Posterior vena cava (tissue), 2 donors: ENCODE measurements around the gene NUP88. TPM values are rescaled to one million over a fixed set of nuclear protein-coding genes. Genes with fewer than 3 reads are reported as not detected.
A peak's percentile ranks its signal among the peaks of the same experiment; 100 is the strongest.

ENCODE experiments used
- DNase-seq: peaks from one replicate; pipeline ENCODE4 v3.0.0-alpha.2; 2020; ENCODE audit warnings: low spot score
- intact Hi-C, 2 donors: fragments of 100-400 bp; cut with DNase I; formaldehyde crosslinking; loops; one replicate each; pipeline versions ENCODE4 v1.14.1 to v1.14.2; 2022 to 2023
- total RNA-seq, 2 donors: library from RNA; stranded (reverse); fragmentation: NEBNext Ultra II Directional; extraction: Animal tissue kit (Norgen Biotek cat#: 25700); gene quantifications; one replicate each; pipeline ENCODE4 v1.2.1, GENCODE V29; 2021
- donor health status: DM: yes; HTN: yes; CAD: no.
- donor health status: DM: yes; HTN: yes; CAD: no.

NUP88 gene
- total RNA-seq, 2 donors from 2014 or later = 35.9 to 49.1 TPM

GRCh38 chr17:5424909-5425308, 5.4 kb upstream of the NUP88 start:
- intact Hi-C loops = loop anchor here in 1 of 2 donors (10.0 kb wide), 1 partner anchor 1470 kb away; no protein-coding TSS in a partner anchor
- DNase-seq = no peak

DNA sequence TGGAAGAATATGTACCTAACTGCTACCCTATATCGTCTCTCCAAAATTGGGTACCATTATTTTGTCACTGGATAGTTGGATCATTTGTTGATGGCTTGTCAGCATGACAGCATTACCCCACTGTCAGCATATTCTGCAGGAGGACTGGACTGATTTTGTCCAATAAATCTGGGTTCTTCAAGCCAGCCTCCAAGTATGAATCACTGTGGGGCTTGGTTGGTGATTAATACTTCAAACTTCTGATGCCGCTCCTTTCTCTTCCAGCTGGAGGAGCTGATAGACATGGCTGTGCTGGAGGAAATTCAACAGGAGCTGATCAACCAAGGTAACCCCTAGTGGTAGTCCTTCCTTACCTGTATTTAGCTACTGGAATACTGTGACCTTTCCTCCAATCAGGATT, 3.0 kb upstream of the NUP88 start:
- no peak for DNase-seq
- intact Hi-C loops = loop anchor here in 1 of 2 donors (10.0 kb wide), 1 partner anchor 1468 kb away; no protein-coding TSS in a partner anchor

- peak; percentile 95 for DNase-seq
- intact Hi-C loops = loop anchor here in 1 of 2 donors (10.0 kb wide), 1 partner anchor 1465 kb away; no protein-coding TSS in a partner anchor
Measured at GRCh38 chr17:5419959-5420653, 644 bp upstream of the NUP88 start, which contains the start of gene RPAIN. Gene RPAIN, plus strand, starts transcription at chr17:5420182. Its CDS starts 29 bp downstream, at chr17:5420211.

DNA sequence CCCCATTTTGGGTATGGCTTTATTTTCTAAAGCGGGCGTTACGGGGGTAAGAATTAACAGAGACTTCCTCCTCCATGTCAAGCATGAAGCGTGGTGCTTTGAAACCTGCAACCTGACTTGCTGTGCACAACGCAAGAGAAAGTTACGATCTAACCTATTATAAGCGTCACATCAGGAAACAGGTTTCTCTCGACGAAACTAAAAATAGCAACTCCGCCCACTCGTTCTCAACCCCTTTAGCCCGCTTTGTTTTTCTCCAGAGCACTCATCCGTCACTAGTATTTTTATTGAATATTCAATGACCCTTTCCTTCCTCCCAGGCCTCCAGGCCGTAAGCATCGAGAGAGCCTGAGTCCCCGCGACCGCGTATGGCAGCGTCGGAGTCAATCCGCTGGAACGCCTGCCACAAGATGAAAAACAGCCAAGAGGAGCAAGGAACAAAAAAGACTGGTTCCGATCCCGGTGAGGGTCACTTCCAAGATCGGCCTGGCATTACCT, 555 bp downstream of the NUP88 start:
- DNase-seq = no peak
- intact Hi-C loops = no loop called here

DNA sequence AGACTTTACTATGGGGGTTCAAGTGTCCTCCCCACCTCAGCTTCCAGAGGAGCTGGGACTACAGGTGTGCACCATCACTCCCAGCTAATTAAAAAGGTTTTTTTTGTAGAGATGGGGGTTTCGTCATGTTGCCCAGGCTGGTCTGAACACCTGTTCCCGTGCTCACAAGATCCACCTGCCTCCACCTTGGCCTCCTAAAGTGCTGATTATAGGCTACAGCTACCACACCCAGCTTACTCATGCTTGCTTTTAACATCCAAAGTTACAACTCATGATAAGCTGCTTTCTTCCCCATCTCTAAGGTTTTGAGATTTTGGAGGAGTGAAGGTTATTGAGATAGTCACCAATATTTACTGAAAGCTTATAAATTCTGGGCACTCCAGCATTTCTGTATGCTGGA, 2.6 kb downstream of the NUP88 start:
- intact Hi-C loops = no loop called here
- no peak for DNase-seq

DNA sequence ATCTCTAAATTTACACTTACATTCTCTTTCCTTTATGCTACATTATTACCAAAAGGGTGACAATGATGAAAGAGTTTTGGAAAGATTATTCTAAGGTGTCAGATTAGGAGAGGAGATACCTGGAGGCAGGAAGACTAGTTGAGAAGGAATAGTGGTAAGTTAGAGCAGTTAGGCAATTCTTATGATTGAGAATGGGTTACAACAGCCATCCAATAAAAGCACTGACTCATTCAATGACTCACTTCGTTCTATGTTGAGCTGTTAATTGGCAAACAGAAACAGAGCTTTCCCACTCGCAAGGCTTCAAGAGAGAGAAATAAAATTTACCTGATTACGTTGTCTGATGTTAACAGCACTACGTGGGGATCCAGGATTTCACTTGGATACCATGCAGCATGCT, 5.8 kb downstream of the NUP88 start:
- intact Hi-C loops = no loop called here
- DNase-seq = no peak

GRCh38 chr17:5410594-5411272, 8.7 kb downstream of the NUP88 start:
- no peak for DNase-seq
- intact Hi-C loops = no loop called here

DNA sequence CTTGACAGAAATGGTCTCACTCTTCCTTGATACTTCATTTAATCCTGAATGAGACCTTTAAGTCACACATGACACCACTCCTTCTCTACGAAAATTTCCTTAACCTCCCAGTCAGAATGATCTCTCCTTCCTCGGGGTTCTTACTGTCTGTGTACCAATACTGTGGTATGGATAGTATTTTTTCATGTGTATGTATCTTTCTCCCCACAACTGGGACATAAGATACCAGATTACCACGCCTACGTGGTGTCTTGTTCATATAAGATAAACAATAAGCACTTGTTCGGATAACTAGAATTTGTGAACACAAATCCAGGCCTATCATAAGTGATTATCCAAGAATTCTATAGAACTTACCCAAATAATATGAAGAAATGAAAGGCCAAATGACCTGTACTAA, 11.3 kb downstream of the NUP88 start:
- DNase-seq = no peak
- intact Hi-C loops = no loop called here

DNA sequence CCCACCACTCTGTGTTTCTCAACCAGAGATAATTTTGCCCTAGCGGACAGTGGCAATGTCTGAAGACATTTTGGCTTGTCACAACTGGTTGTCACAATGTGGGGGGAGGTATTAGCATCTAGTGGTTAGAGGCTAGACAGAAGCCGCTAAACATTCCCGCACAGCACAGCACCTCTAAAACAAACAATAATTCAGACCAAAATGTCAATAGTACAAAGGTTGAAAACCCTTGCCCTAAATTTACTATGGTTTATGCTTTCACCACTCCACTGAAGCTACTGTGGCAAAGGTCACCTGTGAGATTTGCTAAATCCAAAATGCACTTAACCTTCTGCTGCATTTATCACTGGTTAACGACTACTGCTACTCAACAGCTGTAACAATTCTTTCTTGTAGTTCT, 14.1 kb downstream of the NUP88 start:
- DNase-seq = no peak
- intact Hi-C loops = no loop called here

DNA sequence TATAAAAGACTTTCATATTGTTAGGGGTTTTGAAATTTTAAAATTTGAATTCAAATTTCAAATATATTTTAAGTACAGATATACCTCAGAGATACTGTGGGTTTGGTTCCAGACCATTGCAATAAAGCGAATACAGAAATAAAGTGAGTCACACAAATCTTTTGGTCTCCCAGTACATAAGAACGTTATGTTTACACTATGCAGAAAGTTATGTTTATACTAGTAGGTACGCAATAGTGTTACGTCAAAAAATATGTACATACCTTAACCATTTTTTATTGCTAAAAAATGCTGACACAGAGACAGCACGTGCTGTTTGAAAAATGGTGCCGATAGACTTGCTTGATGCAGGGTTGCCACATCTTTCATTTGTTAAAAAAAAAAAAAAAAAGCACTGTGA, 19.7 kb downstream of the NUP88 start:
- DNase-seq = no peak
- intact Hi-C loops = loop anchor here in 1 of 2 donors (2.0 kb wide), 1 partner anchor 45 kb away; no protein-coding TSS in a partner anchor

GRCh38 chr17:5396612-5397011, 22.9 kb downstream of the NUP88 start:
- intact Hi-C loops = no loop called here
- DNase-seq = no peak

DNA sequence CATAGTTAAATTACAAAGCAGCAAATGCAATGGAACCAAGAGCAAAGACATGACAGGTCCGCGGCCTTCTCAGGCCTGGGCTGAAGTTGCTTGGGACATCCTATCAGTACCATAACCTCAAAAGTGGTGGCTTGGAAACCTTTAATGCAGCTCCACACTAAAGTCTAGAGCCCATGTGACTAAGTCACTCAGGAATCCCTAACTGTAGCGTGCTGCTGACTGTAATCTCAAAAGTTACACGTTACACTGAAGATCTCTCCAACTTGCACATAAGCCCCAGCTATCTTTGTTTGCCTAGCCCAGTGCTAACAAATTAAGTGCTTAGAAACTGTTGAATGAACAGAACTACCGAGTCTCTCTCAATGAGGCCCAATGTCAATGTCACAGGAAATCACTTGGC, 27.8 kb downstream of the NUP88 start:
- DNase-seq = no peak
- intact Hi-C loops = no loop called here

- intact Hi-C loops = no loop called here
- no peak for DNase-seq
Measured at GRCh38 chr17:5381542-5381941, 37.9 kb downstream of the NUP88 start.

- intact Hi-C loops = no loop called here
- no peak for DNase-seq
Measured at GRCh38 chr17:5380491-5381135, 38.8 kb downstream of the NUP88 start.

- intact Hi-C loops = no loop called here
- no peak for DNase-seq
Measured at GRCh38 chr17:5379351-5380107, 39.9 kb downstream of the NUP88 start.

DNA sequence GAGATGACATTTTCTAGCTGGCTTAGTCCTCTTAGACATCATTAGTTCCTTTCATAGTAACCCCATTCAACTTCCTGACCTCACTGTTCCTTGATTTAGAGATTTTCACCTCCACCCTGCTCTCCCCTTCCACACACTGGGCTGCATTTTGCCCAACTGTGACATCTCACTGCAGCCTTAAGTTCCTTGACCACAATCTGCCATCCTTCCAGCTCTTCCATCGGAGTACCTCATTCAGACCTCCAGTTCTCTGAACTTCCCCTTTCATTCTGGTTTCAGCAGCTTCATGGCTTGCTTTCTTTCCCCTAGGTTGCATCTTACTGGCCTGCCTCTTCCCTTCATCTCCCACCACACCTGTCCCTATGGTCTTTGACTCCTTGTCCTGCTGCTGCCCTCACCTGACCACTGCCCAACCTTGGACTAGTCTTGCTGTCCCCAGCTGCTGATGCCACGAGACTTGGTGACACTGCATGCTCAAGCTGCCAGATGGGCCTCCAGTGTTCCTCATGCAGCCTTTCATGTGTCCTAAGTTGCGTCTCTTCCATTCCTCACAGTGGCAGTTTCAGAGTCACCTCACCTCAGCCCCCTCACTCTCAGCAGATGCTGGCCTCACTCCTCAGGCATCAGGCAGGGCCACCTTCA, 40.8 kb downstream of the NUP88 start:
- DNase-seq = no peak
- intact Hi-C loops = no loop called here

DNA sequence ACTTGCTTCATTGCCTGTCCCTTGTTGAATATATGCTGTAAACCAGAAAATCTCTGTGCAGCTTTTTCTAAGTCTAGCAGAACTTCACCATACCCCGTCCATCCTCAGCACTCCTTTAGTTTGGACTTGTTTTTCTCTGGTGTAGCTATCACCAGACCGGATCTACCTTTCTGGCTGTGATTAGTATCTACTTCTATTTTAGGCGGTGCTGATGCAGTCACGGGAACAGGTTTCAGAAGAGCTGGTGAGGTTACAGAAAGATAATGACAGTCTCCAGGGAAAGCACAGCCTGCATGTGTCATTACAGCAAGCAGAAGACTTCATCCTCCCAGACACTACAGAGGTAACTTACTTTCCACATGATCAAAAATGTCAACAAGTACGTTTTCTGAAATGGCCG, 46.4 kb downstream of the NUP88 start:
- DNase-seq = no peak

DNA sequence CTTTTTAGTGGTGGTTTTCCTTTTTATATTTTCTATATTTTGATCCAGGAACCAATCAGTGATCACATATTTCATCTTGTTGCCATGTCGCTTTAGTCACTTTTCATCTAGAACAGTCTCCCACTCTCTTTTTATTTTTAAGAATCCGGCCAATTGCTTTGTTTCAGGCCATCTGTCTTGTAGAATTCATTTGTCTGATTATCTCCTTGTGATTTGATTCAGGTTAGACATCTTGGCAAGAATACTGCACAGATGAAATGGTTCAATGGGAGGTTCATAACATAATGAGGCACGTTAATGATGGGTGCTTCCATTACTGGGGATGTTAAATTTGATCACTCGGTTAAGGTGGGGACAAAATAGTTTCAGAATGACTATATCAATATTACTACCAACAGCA, 49.1 kb downstream of the NUP88 start:
- no peak for DNase-seq
- intact Hi-C loops = no loop called here

More for the DNA sequence above, 46.4 kb downstream of the NUP88 start:
- intact Hi-C loops = no loop called here

DNA sequence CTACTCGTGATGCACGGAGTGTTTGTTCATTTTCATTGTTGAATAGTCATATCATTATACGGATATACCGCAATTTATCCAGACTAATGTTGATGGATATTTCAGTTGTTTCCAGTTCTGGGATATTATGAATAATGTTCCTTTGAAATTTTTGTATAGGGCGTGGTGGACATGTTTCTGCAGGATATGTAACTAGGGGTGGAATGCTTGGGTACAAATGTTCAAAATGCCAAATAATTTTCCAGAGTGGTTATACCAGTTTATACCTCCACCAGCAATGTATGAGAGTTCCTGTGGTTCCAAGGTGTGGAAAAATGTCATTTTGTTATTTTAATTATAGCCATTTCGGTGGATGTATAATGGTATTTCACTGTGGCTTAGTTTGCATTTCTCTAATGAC, 53.6 kb downstream of the NUP88 start:
- no peak for DNase-seq
- intact Hi-C loops = no loop called here
